GM10266 (cell line): Measurements from ENCODE around the gene SIK2.
A peak's percentile ranks its signal among the peaks of the same experiment; 100 is the strongest.

Source experiments
- DNase-seq: peaks from one replicate; pipeline ENCODE4 v3.0.0; 2012; ENCODE audit errors: extremely low spot score
- TF ChIP-seq, protein P1 (sequence below): IDR thresholded peaks from 2 replicates; pipeline ENCODE4 v1.5.1; 2012; ENCODE audit warnings: mild to moderate bottlenecking, low read depth; ENCODE audit not compliant: control insufficient read depth, insufficient read depth; ENCODE audit errors: missing control alignments

Gene SIK2

DNA sequence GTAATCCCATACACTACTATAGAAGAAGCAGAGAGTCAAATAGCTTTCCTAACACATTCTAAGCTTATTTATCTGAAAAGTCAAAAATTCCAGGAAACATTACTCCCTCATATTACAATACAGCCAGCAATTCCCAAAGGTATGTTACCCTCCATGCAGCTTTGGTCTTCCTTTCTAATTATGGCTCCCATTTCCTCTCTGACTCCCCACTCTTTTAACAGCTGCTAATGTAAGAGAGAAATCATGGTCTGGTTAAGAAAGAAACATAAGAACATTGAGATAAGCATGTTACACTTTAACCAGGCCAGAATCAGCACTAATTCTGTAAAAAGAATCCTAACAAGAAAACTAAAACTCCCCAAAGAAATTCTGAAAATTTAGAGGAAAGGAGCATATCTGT is 157.1 kb downstream of the SIK2 start:
- no peak for DNase-seq
- TF ChIP-seq, protein P1, sequence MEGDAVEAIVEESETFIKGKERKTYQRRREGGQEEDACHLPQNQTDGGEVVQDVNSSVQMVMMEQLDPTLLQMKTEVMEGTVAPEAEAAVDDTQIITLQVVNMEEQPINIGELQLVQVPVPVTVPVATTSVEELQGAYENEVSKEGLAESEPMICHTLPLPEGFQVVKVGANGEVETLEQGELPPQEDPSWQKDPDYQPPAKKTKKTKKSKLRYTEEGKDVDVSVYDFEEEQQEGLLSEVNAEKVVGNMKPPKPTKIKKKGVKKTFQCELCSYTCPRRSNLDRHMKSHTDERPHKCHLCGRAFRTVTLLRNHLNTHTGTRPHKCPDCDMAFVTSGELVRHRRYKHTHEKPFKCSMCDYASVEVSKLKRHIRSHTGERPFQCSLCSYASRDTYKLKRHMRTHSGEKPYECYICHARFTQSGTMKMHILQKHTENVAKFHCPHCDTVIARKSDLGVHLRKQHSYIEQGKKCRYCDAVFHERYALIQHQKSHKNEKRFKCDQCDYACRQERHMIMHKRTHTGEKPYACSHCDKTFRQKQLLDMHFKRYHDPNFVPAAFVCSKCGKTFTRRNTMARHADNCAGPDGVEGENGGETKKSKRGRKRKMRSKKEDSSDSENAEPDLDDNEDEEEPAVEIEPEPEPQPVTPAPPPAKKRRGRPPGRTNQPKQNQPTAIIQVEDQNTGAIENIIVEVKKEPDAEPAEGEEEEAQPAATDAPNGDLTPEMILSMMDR = no peak

DNA sequence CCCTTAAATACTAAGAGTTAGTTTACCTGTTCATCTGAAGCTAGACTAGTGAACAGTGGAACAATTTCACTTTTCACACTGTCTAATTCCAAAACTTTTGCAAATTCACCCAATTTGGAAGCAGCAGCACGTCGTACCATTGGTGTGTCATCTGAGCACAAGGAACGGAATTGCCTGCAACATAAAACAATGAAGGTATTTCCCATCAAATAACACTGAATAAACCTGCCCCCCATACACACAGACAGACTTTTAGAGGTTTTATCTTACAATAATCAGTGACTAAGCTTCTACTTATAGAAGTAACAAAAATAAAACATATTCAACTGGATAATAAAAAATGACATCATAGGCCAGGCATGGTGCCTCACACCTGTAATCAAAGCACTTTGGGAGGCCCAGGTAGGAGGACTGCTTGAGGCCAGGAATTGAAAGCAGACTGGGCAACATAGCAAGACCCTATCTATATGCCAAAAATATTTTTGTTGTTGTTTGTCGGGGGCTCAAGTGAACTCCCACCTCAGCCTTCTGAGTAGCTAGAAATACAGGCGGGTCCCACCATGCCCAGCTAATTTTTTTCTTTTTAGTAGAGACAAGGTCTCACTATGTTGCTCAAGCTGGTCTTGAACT is 157.6 kb downstream of the SIK2 start:
- TF ChIP-seq, protein P1 = no peak

DNA sequence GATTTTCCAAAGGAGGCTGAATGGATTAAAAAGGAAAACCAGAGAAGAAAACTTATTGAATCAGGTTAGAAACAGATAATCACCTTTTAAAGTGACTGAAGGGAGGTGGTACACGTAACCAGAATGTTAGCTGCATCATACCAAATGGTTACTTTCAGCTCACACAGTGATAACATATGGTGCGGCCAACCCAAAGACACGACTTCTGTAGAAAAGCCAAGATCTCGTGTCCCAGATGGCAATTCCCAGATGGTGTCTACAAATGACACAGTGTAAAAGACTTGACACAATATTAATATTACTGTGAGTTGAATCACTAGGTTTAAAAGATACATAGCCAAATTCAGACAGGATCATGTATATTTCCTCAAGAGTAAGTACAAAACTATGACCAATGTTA is 158.8 kb downstream of the SIK2 start:
- no peak for DNase-seq
- TF ChIP-seq, protein P1 = no peak

More for the DNA sequence above, 157.6 kb downstream of the SIK2 start:
- no peak for DNase-seq

DNA sequence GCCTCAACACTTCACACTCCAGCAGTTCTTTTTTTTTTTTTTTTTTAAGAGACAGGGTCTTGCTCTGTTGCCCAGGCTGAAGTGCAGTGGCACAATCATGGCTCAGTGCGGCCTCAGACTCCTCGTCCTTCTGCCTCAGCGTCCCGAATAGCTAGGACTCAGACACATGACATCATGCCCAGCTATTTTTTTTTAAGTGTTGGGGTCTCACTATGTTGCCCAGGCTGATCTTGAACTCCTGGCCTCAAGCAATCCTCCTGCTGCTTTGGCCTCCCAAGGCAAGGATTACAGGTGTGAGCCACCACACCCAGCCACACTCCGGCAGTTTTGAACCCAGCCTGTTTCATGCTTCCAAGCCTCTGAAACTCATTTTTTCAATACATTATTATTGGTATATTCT is 160.3 kb downstream of the SIK2 start:
- no peak for DNase-seq
- TF ChIP-seq, protein P1 = no peak

DNA sequence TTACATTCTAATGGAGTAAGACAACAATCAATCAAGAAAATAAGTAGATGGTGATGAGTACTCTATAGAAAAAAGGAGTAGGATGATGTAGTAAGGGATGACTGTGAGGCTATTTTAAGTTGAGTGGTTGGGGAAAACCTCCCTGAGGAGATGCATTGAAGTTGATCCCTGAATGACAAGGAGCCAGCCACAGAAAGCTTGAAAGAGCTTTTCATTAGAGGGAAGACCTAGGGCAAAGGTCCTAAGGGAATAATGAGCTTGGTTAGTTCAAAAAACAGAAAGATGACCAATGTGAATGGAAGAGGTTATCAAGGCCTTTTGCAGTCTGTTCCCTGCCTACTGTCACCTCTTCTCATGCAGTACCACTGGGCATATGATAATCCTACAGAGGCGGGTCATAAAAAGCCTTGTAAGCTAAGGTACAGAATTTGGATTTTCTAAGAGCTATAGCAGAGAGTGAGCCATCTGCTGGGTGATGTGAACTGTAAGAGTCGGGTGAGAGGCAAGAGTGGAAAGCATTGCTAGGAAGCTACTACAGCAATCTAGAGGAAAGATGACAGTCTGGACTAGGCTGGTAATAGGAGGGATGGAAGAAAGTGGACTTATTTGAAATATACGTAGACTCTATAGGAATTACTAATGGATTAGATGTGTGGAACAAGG is 160.9 kb downstream of the SIK2 start:
- no peak for DNase-seq
- TF ChIP-seq, protein P1 = peak; percentile 7

DNA sequence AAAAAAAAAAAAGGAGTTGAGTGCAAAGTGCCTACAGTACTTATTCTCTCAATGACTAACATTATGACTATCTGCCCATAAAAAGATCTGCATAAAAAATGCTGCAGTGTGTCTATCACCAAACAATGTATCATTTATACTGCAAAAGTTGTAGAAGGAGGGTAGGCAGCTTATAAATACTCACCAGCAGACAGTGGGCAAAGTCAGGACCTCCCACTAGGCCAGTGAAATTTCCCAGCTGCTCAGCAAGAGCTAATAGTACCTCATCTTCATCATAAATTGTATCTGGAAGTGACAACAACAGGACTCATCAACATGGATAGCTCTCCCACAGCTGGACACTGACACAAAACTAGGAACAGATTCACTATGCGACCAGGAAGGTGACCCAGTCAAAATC is 162.4 kb downstream of the SIK2 start:
- DNase-seq = no peak
- TF ChIP-seq, protein P1 = no peak

DNA sequence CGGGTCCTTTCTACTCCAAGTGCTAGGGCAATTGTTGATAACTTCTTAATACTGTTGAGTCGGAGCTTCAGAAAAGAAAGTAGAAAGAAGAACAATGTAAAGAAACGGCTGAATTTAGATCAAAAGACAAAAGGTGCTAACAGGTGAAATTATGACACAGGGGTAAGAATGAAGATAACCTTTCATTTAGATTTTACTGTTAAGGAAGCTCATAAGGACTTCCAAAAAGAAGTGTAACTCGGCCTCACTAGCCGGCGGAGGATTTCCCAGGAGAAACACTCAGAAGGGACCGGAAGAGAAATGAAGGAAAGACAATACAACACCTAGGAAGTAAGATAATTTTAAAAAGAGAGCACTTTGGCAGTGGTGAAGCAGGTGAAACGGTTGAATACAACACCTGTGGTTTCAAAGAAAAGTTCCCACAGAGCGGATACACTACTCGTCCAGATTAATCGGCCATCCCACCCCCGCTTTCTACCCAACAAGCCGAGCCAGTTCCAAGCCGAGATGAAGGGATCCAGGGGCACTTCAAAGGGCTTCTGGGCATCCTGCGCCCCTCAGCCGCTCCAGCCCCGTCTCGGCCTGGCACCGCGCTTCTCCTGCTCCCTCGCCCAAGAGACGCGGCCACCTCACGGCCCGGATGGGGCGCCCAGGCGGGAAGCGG is 163.2 kb downstream of the SIK2 start:
- DNase-seq = peak; percentile 57
- TF ChIP-seq, protein P1 = no peak
